Ovary (tissue), 9 donors: Measurements from ENCODE around the gene NUDT4. TPM values are rescaled to one million over a fixed set of nuclear protein-coding genes. Genes with fewer than 3 reads are reported as not detected.
A peak's percentile ranks its signal among the peaks of the same experiment; 100 is the strongest.
"Not testable (repeated sequence)": the region's sequence is repeated elsewhere in the genome, so short reads cannot be mapped to it uniquely, and the experiment has no call there.

ENCODE experiments used
- DNase-seq, 5 donors: peaks; one replicate each; pipeline ENCODE4 v3.0.0-alpha.2; 2019 to 2020
- H3K27ac ChIP-seq, 2 donors: fragments of 200-600 bp; one replicate each; pipeline versions ENCODE4 v1.5.1 to v1.8.0; 2019 to 2022
- H3K27me3 ChIP-seq: fragments of 200-600 bp; one replicate; pipeline ENCODE4 v1.8.0; 2022
- H3K36me3 ChIP-seq: fragments of 200-600 bp; sonication (generic); one replicate; pipeline ENCODE4 v1.5.1; 2019
- H3K4me1 ChIP-seq: one replicate; pipeline ENCODE4 v1.8.1; 2013; ENCODE audit warnings: mild to moderate bottlenecking, moderate library complexity; ENCODE audit not compliant: insufficient read depth
- H3K4me3 ChIP-seq: fragments of 200-600 bp; sonication (generic); one replicate; pipeline ENCODE4 v1.5.1; 2017
- H3K9me3 ChIP-seq, 2 donors: fragments of 200-600 bp in 1 of 2; sonication (generic) in 1 of 2; one replicate each; pipeline versions ENCODE4 v1.5.1 to v1.8.1; 2013 to 2019; ENCODE audit warnings: mild to moderate bottlenecking in 1 of 2, moderate library complexity in 1 of 2
- CTCF ChIP-seq, 3 donors: fragments of 450-650 bp in 2 of 3; fragments of 200-600 bp in 1 of 3; IDR thresholded peaks; one replicate each; pipeline versions ENCODE4 v1.5.1 to v1.8.0; 2016 to 2022; ENCODE audit warnings: antibody characterized with exemption in 3 of 3, mild to moderate bottlenecking in 1 of 3
- EP300 ChIP-seq: sonication (generic); formaldehyde crosslinking; IDR thresholded peaks from one replicate; pipeline ENCODE4 v1.6.1; 2017; ENCODE audit warnings: antibody characterized with exemption
- POLR2A ChIP-seq: fragments of 450-650 bp; IDR thresholded peaks from one replicate; pipeline ENCODE4 v1.6.1; 2017; ENCODE audit warnings: antibody characterized with exemption, mild to moderate bottlenecking, moderate library complexity
- WGBS, 3 donors: extraction: QIAGEN DNeasy Blood & Tissue Kit in 1 of 3; methylation state at CpG; one replicate each; pipeline versions ENCODE4 v1.1.5 to v1.1.7; 2013 to 2017; 5-methylcytosine and 5-hydroxymethylcytosine counted together
- intact Hi-C, 4 donors: fragments of 100-400 bp; cut with DNase I; formaldehyde crosslinking; loops; one replicate each; pipeline versions ENCODE4 v1.11.0 to v1.15.1; 2022 to 2023
- polyA plus RNA-seq, 2 donors: library from polyadenylated mRNA; stranded (reverse); fragments of 200-250 nt in 1 of 2; fragments of 350-450 nt in 1 of 2; fragmentation: Illumina TruSeq in 1 of 2; extraction: RNeasy Lipid Tissue Mini Kit (QIAGEN cat#74804) in 1 of 2; gene quantifications; one replicate each; pipeline ENCODE4 v1.2.3, GENCODE V29; 2013 to 2014
- total RNA-seq, 7 donors: library from RNA; depleted of rRNA in 2 of 7; stranded (reverse); fragments of >200 nt in 2 of 7; fragmentation: NEBNext Ultra II Directional in 3 of 7; extraction: Animal tissue kit (Norgen Biotek cat#: 25700) in 3 of 7; gene quantifications; one replicate each; pipeline versions ENCODE4 v1.1.0 to v1.2.4, GENCODE V29; 2016 to 2023
- donor health status: DM: no; HTN: no; CAD: no; lungs with moderate emphysema.
- donor health status: DM: no; HTN: no; CAD: no.
- donor health status: Bipolar disorder and iron deficiency.
- donor health status: DM: yes; HTN: yes; CAD: no.
- donor health status: DM: no; HTN: no; CAD: no.
- donor health status: DM: yes; HTN: yes; CAD: no.

The NUDT4 gene
- total and polyA plus RNA-seq, 9 donors = 102 to 185 (median 141) TPM

GRCh38 chr12:93379981-93380361 is 2.2 kb downstream of the NUDT4 start:
- H3K4me3 ChIP-seq = peak overlapping the region; percentile 97
- no peaks in the 10 kb centered on the region for H3K27me3 ChIP-seq
- TF ChIP-seq POLR2A (no peak), EP300 (no peak), CTCF (IDR thresholded peaks at IDR 0.05) (no peak)
- intact Hi-C loops = loop anchor here in 1 of 4 donors (5.0 kb wide), 2 partner anchors 203 to 378 kb away; no protein-coding TSS in a partner anchor
- peaks cover 9% of the 10 kb centered on the region for H3K4me1 ChIP-seq
- H3K27ac ChIP-seq = peak overlapping the region; percentile 1 to 89
- no peak for DNase-seq
- no peaks in the 10 kb centered on the region for H3K9me3 ChIP-seq
- H3K36me3 ChIP-seq = no peaks in the 10 kb centered on the region

- H3K27ac ChIP-seq = peak overlapping the region in 1 of 2 donors; percentile 89
- H3K36me3 ChIP-seq = no peaks in the 10 kb centered on the region
- WGBS, 3 donors = 2 to 19% (median 9%) methylated on average over 2 of the region's 2 CpGs
- no peaks in the 10 kb centered on the region for H3K27me3 ChIP-seq
- peaks cover 14% of the 10 kb centered on the region for H3K4me1 ChIP-seq
- peak overlapping the region; percentile 97 for H3K4me3 ChIP-seq
- H3K9me3 ChIP-seq = no peaks in the 10 kb centered on the region
- intact Hi-C loops = loop anchor here in 1 of 4 donors (5.0 kb wide), 1 partner anchor 203 kb away; no protein-coding TSS in a partner anchor
- no peak for TF ChIP-seq EP300
- peak in 1 of 3 donors; percentile 16 for TF ChIP-seq CTCF (IDR thresholded peaks at IDR 0.05)
- DNase-seq = no peak
These were observed 2.9 kb downstream of the NUDT4 start for GRCh38 chr12:93380480-93381121.

GRCh38 chr12:93381161-93381975 is 3.6 kb downstream of the NUDT4 start:
- intact Hi-C loops = loop anchor here in 1 of 4 donors (5.0 kb wide), 1 partner anchor 204 kb away; no protein-coding TSS in a partner anchor
- H3K4me1 ChIP-seq = peaks cover 13% of the 10 kb centered on the region

GRCh38 chr12:93381976-93382437 is 4.3 kb downstream of the NUDT4 start:
- 60 to 85% (median 77%) methylated on average over 5 of the region's 5 CpGs for WGBS, 3 donors
- H3K36me3 ChIP-seq, DNase-seq, H3K27me3 ChIP-seq, H3K27ac ChIP-seq, H3K9me3 ChIP-seq: not testable (repeated sequence)
- Histone ChIP-seq H3K4me1 (peaks cover 13% of the 10 kb centered on the region), H3K4me3 (peak overlapping the region; percentile 97)
- intact Hi-C loops = loop anchor here in 1 of 4 donors (5.0 kb wide), 1 partner anchor 205 kb away; no protein-coding TSS in a partner anchor

More at GRCh38 chr12:93381161-93381975, 3.6 kb downstream of the NUDT4 start:
- Histone ChIP-seq H3K9me3 (no peaks in the 10 kb centered on the region), H3K4me3 (peak overlapping the region; percentile 97), H3K27me3 (no peaks in the 10 kb centered on the region), H3K27ac (peak overlapping the region in 1 of 2 donors; percentile 89), H3K36me3 (no peaks in the 10 kb centered on the region)
- no peak for TF ChIP-seq EP300
- no peak for TF ChIP-seq CTCF (IDR thresholded peaks at IDR 0.05)
- TF ChIP-seq POLR2A = no peak
- WGBS, 3 donors = 9 to 25% (median 15%) methylated on average over 5 of the region's 5 CpGs
- DNase-seq = no peak
